ENCODE data around the gene ALAS1.

- TF ChIP-seq CTCF (IDR thresholded peaks at IDR 0.05 in 8 of 11, conservative IDR thresholded peaks at IDR 0.05 in 3 of 11) (no peak), POLR2A (IDR thresholded peaks at IDR 0.05) (no peak)
Measured at GRCh38 chr3:52211268-52211891, 13.4 kb downstream of the ALAS1 start.

Measured in spleen (tissue), 7 donors.